ENCODE results near the gene LRRC75B.
"Not testable (repeated sequence)": the region's sequence is repeated elsewhere in the genome, so short reads cannot be mapped to it uniquely, and the experiment has no call there.

LRRC75B gene

DNA sequence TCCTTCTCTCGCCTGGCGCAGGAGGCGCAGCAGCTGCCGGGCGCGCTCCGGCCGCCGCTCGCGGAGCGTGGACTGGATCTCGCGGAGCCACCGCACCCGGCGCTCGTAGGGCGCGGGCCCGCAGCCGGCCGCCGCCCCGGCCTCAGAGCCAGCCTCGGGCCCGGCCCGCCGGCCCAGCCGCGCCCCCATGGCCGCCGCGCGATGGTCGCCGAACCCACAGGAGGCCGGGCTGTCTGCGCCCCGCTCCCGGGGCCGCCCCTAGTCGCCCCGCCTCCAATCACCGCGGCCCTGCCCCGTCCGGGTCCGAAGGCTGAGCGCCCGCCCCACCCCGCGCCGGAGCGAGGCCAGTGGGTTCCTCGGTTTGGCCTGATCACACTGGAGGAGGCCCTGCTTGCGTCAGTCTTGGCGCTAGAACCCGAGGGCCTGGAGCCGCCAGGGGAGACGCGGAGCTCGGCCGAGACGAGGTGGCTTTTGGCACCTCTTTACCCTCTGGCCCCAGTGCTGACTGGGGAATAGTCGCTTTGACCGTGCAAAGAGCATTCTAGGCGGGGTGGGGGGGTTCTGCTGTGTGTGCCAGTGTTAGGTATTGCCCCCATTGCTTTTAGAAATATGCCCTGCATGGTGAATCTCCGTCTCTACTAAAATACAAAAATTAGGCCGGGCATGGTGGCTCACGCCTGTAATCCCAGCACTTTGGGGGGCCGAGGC lies at the start of gene LRRC75B:
Gene LRRC75B, minus strand, starts transcription at position 223 of the 708 bp plus-strand sequence. Its CDS starts 34 bp downstream, at position 189.
- peak; percentile 39 for DNase-seq (ENCODE audit: low read depth)

- DNase-seq (ENCODE audit: low read depth): not testable (repeated sequence)
Measured at GRCh38 chr22:24642307-24642706, 49.4 kb upstream of the LRRC75B start.

GRCh38 chr22:24636513-24636912 lies 43.6 kb upstream of the LRRC75B start:
- not testable (repeated sequence) for DNase-seq (ENCODE audit: low read depth)

- not testable (repeated sequence) for DNase-seq (ENCODE audit: low read depth)
Measured at GRCh38 chr22:24634776-24635389, 42.0 kb upstream of the LRRC75B start.

DNA sequence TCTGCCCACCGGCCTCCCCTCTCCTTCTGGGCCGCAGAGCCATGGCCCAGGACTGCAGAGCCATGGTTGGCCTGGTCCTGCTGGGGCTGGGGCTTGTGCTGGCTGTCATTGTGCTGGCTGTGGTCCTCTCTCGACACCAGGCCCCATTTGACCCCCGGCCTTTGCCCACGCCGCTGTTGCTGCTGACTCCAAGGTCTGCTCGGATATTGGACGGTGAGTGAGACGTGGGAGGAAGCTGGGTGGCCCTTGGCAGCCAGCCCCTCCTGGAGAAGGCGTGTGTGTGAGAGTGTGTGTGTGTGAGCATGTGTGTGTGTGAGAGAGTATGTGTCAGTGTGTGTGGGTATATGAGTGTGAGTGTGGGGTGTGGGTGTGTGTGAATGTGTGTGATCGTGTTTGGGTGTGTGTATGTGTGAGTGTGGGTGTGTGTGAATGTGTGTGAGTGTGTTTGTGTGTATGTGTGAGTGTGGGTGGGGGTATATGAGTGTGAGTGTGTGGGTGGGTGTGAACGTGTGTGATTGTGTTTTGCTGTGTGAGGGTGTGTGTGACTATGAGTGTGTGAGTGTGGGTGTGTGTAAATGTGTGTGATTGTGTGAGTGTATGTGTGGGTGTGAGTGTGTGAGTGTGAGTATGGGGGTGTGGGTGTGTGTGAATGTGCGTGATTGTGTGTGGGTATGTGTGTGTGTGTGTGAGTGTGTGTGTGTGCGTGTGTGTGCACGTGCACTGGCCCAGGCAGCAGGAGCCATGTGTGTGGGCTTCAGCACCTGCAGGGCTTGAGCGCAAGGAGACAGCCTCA lies 40.6 kb upstream of the LRRC75B start:
- not testable (repeated sequence) for DNase-seq (ENCODE audit: low read depth)

DNA sequence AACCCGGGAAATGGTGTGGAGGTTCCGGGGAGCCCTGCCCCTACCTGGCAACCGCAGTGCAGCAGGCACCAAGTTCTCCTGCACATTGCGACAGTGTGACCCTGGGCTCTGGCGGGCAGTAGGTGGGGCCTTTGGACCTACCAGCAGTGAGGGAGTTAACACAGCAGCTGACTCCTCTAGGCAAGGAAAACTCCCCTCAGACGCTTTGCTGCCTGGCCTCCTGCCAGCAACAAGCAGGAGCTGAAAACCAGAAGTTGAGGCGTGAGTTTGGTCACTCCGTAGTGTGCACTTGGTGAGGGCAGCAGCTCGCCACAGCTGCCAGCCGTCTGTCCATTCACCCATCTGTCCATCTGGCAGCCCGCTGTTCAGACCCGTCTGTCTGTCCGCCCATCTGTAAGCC lies 39.8 kb upstream of the LRRC75B start:
- not testable (repeated sequence) for DNase-seq (ENCODE audit: low read depth)

GRCh38 chr22:24631430-24632122 lies 38.7 kb upstream of the LRRC75B start:
- DNase-seq (ENCODE audit: low read depth): not testable (repeated sequence)

DNA sequence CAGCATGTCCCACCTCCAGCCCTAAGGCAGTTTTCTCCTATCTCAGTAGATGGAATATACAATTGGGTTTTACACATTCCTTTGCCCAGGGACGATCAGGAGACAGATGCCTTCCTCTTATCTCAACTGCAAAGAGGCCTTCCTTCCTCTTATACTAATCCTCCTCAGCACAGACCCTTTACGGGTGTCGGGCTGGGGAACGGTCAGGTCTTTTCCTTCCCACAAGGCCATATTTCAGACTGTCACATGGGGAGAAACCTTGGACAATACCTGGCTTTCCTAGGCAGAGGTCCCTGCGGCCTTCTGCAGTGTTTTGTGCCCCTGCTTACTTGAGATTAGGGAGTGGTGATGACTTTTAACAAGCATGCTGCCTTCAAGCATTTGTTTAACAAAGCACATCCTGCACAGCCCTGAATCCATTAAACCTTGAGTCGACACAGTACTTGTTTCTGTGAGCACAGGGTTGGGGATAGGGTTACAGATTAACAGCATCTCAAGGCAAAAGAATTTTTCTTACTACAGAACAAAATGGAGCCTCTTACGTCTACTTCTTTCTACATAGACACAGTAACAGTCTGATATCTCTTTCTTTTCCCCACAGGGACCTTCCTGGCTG lies 38.0 kb upstream of the LRRC75B start:
- DNase-seq (ENCODE audit: low read depth): not testable (repeated sequence)

- not testable (repeated sequence) for DNase-seq (ENCODE audit: low read depth)
Measured at GRCh38 chr22:24629069-24629468, 36.2 kb upstream of the LRRC75B start.

- not testable (repeated sequence) for DNase-seq (ENCODE audit: low read depth)
Measured at GRCh38 chr22:24627911-24628310, 35.0 kb upstream of the LRRC75B start.

DNA sequence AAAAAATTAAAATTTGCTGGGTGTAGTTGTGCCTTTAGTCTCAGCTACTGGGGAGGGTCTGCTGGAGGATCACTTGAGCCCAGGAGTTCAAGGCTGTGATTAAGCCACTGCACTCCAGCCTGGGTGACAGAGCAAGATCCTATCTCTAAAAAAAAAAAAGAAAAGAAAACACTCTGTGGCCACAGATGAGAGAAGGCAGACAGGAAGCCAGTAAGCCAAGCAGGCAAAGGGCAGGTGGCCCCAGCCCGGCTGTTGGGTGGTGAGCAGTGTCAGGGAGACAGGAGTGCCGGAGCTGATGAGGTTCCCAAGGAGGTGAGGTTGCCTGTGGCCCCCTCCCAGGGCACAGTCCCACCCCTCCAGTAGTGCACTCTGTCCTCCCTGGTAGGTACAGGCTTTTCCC lies 29.7 kb upstream of the LRRC75B start:
- not testable (repeated sequence) for DNase-seq (ENCODE audit: low read depth)

- DNase-seq (ENCODE audit: low read depth): not testable (repeated sequence)
Measured at GRCh38 chr22:24621244-24621643, 28.4 kb upstream of the LRRC75B start.

DNA sequence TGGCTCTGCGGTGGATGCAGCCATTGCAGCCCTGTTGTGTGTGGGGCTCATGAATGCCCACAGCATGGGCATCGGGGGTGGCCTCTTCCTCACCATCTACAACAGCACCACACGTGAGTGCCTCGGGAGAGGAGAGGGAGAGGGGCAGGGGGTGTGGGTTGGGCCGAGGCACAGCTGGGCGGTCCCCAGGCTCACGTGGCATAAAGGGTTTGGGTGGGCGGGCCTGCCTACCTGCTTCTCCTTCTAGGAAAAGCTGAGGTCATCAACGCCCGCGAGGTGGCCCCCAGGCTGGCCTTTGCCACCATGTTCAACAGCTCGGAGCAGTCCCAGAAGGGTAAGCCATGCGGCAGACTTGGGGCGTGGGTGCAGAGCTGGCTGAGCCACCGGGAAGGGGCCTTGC lies 21.9 kb upstream of the LRRC75B start:
- DNase-seq (ENCODE audit: low read depth): not testable (repeated sequence)

- not testable (repeated sequence) for DNase-seq (ENCODE audit: low read depth)
Measured at GRCh38 chr22:24609888-24610287, 17.0 kb upstream of the LRRC75B start.

DNA sequence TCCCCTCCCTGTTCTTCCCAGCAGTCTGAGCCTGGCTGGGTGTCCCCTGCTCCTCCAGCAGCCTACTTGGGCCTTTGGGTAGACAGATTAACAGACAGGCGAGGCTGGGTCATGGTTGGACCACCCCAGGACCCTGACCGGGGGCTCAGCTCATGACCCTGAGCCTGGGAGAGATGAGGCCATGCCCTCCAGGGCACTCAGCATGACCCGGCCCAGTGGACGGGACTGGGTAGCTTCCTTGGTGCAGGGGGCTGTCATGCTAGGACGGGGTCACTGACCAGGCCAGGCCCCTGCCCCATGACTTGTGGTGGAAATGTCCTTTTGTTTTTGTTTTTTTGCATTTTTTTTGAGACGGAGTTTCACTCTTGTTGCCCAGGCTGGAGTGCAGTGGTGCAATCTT lies 15.5 kb upstream of the LRRC75B start:
- DNase-seq (ENCODE audit: low read depth): not testable (repeated sequence)

DNA sequence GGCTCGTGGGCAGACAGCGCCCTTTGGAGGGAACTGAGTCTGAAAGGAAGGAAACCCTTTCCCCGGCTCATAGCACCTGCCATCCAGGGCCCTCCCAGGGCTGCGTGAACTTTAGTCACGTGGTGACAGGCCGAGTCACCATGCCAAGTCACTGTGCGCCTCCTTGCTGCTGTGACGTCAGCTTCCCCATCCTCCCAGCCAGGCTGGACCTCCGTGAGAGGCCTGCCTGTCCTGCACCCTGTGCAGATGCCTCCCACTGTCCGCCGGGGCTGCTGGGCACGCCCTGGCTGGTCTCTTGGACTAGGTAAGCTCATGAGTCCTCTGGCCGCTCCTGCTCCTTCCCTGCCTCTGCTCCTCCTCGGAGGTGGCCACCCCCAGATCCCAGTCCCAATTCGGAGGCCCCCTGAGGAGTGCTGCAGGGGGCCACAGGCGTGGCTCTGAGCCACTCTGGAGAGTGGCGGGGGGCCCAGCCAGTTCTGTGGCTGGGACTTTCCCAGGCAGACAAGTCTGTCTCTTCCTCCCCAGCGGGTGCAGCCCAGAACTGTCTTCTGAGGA lies 14.6 kb upstream of the LRRC75B start:
- DNase-seq (ENCODE audit: low read depth): not testable (repeated sequence)

DNA sequence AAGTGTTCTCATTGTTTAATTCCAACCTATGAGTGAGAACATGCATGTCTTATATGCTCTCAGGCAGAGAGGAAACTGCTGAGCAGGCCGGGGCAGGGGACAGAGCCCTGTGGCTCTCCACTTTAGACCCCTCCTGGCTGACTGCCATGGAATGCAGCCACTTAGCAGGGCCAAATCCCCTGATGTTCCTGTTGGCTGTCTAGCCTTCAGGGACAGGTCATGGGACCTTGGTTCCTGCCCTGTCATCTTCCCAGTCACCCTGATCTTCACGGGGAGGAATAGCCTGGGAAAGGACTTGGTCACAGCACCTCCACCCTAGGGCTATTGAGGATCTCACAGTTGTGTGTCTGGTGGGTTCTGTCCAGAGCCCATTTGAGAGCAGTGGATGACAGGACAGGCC lies 13.5 kb upstream of the LRRC75B start:
- DNase-seq (ENCODE audit: low read depth): not testable (repeated sequence)

DNA sequence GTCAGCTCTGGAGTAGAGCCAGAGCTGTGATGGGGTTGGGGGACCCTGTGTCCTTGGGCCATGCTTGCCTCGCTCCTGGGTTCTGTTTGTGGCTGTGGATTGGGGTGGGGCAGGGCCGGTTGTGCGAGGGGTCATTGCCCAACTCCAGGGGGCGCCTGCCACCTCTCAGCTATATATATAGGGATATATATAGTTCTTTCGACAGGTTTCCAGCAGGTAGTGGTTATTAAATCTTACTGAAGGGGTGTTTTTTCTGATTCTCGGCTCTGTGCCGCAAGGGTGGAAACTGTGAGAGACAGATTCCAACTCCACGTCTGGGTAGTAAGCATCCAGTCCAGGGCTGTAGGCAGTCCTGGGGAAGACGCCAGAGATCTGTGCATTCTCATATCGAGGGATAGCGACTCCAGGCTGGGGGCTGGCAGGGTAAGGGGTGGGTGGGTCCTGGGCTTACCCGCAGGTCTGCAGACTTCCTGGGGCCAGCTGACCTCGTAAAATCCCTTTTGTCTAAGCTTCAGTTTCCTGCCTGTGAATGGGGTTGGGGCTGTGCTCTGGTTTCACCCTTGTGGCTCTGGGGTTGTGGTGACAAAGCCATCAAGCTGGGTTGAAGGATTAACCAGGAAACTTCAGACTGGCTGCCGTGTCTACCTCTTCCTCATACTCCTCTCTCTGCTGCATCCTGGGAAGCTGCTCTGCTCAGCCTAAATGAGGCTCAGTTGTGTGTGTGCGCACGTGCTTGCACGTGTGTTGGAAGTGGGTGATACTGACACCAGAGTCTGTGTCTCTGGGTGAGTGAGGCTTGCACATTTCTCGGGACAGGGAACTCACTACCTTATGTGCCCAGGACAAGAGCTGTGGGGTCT lies 11.1 kb upstream of the LRRC75B start:
- DNase-seq (ENCODE audit: low read depth): not testable (repeated sequence)

- DNase-seq (ENCODE audit: low read depth): not testable (repeated sequence)
Measured at GRCh38 chr22:24602847-24603769, 10.2 kb upstream of the LRRC75B start, which contains the start of gene GGT1. TSS of gene GGT1 (plus strand) at chr22:24603193. CDS start at chr22:24611082, 7,889 bp downstream.

Measured in GM04503 (cell line).